Stimulated activated CD8-positive, alpha-beta memory T cell treated with anti-CD3 and anti-CD28 coated beads, Interleukin-2, amount 100 ng/mL, for 48 hours (primary cell): ENCODE data around the gene MARCOL.

Experiments used
- DNase-seq, 2 donors: peaks; one replicate each; pipeline ENCODE4 v3.0.0-alpha.2; 2020; ENCODE audit warnings: low read depth in 2 of 2

MARCOL gene, protein sequence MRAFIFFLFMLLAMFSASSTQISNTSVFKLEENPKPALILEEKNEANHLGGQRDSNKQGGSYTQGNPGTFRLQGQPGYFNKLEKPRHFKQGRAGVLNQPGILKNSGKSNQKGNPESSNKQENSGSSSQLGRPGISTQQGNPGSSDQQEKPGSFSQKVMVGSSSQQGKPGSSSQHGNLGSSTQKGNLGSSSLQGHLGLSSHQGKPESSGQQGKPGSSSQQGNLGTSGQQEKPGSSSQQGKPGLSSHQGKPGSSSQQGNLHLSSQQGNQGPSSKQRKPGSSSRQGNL

DNA sequence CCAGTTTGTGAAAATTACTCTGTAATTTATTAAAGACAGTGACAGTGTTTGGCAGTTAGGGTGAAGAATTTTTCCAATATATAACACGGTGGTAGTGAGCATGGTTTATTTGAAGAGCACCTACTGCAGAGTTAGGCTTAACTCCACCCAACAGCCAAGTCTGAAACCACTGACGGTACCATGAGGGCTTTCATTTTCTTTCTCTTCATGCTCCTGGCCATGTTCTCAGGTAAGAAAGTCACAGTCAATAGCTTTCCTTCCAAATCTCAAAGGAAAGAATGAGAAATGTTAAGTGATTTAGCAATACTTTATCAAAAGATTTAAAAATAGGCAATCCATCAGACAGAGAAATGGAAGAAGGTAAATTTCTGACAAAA, at the start of gene MARCOL:
MARCOL (plus strand) TSS at position 108 of the 377 bp plus-strand sequence; CDS start at position 181, 73 bp downstream.
- no peak for DNase-seq

DNA sequence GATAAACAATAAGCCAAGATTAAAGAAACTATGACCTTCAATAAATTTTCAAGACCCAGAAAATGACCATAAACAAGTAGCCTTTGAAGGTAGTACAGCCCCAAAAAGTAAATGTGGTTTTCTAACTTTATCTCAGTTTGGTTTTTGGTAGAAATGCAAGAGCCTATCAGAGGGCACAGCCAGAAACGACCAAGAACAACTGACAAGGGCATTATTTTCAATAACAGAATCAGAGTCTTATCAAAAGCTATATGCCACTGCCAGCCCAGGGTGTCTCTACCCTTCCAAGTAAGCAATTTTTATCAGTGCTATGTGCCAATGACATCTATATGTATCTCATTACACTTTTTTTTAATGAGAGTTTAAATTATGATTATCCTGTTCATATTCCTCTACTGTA, 47.3 kb upstream of the MARCOL start:
- DNase-seq: no peak

DNA sequence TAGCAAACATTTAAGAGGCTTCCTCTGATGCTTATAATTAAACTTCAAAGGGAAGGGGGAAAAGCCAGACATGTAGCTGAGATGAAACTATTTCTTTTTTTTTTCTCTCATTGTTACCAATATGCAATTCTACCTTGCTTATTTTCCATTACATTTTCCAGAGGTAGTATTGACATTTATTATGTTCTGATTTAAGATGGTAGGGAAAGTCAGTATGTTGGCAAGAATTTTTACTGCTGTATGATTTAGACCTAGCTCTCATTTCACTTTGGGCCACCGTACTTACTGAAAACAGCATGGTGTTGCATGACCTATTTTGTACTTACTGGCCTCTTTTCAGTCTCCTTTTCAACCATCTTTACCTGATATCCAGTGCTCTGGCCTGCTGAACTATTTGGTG, 45.1 kb upstream of the MARCOL start:
- DNase-seq: no peak

DNA sequence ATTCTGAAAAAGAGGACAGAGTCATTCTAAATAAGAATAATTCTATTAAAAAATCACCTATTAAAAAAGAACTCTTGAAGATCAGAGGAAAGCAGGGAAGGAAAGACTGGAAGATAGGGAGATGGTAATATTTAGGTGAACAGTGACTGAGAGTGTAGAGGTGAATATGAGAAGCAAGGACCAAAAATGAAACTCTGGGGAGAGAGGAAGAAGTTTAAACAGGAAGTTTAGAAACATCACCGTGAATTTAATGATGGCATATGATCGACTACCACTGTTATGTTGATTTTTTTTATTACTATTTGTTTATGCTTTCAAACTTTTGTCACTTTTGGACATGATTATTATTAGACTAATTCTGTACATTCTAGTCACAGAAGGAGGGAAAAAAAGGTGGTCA, 37.2 kb upstream of the MARCOL start:
- DNase-seq: no peak

DNA sequence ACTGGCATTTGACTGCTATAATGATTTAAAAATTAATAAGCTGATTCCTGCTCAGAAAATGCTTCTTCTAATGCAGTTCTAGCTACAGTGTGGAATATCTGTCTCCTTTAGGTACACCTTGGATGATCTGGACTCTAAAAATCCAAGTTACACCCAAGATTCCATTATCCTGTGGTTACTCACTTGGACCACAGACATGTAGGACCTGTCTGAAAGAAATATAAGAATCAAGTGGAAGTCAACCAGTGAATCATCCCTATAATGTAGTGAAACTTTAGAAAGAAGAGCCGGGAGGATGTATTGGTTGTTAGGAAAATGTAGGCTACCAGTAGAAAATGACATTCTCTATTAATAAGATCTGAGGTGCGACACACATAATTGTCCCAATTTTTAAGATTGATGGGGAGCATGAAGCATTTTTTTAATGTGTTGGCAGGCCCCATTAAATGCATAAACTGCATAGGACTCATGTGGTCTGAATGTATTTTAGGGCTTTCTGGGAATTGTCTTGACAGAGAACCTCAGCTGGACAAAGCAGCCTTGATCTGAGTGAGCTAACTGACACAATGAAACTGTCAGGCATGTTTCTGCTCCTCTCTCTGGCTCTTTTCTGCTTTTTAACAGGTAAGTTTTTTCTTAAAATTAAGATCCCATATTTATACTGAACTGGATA, 35.7 kb upstream of the MARCOL start, which contains the start of gene SPINK6:
SPINK6 (plus strand) TSS at position 512 of the 673 bp plus-strand sequence; CDS start at position 567, 55 bp downstream.
- no peak for DNase-seq

DNA sequence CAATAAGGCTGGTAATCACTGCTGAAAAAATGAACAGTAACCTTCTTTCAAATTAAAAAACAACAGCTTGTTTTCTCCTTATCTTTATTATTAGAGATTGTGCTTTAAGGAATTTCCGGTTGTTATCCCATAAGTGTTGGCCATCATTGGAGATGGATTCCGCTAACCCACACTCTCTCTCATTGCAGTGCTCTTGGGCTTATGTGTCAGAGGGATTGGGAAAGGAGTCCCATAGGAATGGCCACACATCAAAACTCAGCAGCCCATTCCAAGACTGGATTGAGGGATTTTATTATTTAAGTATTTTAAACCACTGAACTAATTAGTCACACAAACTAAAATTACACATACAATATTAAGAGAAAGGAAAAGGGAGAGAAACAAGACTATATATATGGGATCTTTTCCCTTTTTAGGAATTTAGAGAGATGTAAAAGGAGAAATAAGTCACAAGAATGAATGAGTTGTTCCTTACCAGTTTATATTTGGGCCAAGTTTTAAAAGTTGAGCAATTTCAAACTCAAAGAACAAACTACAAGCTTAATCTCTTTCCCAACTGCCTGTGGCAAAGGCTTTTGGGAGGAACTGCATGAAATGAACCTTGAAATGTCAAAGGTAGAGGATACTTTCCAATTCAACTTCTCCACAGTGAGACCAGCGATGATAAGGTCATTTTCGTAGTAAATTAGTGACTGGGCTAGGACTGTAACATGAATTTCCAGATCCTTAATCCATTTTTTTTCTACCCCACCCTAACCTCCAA, 33.1 kb upstream of the MARCOL start:
- no peak for DNase-seq

DNA sequence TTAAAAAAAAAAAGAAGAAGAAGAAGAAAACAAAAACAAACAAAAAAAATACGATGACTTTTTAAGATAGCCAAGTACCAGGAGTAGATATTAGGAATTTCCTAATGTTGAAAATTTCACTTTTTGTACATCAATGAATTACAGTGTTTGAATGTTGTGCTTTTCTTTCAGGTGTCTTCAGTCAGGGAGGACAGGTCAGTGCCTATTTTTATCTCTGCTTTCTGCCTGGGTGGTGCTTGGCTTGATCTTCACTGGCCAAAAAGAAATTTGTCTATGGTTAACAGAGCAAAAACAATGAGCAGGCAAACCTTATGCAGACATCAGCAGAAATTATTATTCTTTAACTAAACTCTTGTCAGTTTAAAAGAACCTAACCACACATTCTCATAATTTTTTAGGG, 32.5 kb upstream of the MARCOL start:
- no peak for DNase-seq

DNA sequence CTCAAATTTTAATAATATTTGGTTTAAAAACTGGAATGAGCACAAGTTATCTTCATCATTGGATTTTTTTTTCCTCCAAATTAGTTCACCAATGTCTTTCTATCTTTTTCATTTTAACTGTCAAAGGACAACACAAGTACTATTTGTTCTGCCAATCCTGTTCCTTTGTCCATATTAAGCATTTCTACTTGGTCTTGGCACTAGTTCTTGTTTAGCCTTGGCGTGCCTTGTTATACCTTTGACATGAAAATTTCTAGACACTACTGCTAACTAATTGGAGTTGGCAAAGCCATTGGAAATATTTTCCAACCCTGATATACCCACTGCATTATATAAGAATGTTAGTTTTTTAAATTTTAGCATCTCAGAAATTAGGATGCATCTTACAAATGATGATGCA, 31.7 kb upstream of the MARCOL start:
- DNase-seq: no peak

DNA sequence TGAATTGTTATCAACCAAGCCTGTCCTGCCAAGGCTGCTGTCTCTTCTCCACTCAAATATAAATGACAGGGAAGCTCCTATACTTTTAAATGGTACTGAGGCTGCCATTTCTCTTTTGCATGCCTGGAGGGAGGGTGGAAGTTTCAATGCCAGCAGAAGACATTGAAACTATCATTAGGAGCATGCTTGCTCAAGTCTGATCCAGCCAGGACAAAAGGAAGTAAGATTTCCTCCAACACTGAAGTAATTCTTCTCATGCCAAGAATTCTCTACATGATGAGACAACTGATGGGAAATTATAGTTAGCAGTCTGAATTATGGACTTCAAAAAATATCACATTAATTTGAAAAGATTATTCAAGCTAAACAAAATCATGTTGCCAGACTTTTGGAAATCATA, 30.1 kb upstream of the MARCOL start:
- DNase-seq: no peak

DNA sequence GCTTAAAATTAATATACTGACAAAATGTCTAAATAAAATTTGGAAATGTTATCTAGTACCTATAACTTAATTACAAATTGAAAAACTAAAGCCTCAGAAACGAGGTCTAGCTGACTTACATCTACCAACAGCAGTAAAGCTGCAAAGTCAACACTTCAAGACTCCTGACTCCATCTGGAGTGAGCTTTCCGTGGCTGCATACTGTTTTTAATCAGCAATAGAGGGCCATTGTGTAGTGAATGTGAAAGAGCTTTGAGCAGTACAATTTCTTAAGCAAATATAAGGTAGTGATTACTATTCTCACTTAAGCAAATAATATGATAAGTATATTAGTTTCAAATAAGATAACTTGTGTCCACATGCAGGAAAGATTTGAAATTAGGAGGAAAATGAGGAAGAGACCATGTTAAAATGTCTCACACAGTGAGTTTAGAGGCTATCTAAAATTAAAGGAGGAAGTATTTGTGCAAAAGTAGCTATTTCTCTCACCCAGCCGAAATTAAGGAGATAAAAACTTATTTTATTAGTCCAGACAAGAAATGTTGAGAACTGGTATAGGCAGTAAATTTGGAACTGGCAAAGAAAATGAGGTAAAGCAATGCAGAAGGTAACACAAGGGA, 29.1 kb upstream of the MARCOL start:
- DNase-seq: no peak

DNA sequence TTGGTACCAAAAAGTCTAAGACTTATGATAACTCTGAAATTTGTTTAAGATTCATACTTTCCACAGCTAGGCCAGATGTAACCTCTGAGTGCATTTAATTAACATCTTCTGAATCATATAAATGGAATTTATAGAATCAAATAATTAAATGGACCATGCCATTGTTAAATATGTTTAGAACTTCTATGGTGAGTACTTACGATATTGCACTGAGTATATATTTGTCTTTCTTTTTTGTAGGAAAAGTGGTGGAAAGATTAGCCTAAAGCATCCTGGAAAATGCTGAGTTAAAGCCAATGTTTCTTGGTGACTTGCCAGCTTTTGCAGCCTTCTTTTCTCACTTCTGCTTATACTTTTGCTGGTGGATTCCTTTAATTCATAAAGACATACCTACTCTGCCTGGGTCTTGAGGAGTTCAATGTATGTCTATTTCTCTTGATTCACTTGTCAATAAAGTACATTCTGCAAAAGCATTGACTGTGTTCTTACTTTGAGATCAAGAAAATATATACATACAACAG, 23.6 kb upstream of the MARCOL start:
- DNase-seq: no peak

DNA sequence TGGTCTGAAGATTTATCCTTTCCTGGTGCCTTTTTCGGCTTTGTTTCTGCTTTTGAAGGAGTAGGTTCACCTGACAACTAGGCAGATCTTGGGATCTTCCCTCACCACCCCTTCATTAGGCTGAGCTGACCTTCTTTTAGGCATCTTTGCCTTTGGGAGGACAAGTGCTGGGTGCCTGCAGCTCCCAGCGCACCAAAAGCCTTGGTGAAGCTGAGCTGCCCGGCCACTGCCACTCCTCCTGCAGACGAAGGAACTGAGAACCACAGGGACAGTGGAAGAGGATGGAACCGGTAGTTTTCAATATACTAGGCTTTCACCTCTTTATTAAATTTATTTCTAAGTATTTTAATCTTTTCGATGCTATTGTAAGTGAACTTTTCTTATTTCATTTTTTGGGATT, 16.8 kb upstream of the MARCOL start:
- no peak for DNase-seq

DNA sequence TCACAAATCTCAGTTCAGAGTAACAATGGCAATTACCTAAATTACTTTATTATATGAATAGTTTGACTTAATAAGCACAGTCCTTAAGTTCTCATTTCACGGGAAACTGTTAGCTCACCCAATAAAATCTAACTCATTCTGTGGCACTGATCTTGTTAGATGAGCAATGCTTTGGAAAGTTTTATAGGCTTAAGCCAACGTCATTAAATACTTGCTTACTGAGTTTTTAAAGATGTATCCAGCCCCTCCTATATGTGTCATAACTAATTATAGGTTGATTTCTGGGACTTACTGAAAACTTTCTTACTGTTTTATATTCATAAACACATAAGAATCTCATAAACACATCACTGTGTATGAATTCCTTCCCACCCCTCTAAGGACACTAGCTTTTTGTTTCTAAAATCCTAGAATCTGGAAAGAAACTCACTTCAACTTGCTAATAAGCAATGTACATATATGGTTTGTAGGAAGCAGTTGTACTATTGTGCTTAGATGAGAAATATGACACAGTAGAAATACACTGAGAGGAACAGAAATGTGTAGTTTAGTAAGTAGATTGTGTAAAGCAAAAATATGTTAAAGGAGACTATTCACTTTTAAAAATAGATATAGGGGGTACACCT, 14.1 kb upstream of the MARCOL start:
- DNase-seq: no peak

DNA sequence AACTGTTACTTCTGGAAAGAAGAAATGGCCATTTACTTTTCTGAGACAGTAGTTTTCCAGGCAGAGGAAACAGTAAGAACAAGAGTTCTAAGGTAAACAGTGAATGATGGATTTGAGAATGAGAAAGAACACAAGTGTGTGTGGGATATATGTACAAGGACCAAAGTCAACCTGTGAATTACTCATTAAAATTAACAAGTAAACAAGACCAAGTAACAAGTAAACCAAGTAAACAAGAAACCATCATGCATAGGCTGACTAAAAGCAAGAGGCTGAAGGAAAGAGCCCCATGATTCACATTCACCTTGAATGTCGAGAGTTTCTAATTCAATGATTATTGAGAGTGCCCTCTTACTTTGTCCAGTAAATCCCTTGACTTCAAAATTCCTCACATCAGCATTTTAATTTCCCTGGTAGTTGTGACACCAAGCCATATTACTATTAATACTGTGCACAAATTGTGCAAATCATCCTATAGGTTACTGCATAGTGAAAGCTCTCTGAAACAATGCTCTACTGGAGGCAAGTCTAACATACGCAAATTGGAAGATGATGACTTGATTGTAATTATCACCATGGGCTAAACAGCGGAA, 9.8 kb upstream of the MARCOL start:
- DNase-seq: no peak

DNA sequence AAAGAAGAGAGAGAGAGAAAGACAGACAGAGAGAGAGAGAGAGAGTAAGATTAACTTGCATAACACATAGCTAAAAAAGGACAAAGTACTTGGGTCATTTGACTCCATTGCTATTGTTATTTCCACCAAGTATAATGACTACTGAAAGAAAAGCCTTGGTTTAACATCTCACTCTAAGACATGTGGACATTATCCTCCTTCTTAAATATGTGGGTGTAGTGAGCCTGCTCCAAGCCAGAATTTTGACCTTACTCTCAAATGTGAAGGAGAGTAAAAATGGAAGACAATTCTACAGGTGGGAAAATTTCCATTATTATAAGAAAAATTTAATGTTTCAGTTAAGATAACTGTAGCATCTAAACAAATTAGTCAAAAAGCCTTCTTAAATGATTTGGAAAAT, 8.5 kb upstream of the MARCOL start:
- DNase-seq: no peak

DNA sequence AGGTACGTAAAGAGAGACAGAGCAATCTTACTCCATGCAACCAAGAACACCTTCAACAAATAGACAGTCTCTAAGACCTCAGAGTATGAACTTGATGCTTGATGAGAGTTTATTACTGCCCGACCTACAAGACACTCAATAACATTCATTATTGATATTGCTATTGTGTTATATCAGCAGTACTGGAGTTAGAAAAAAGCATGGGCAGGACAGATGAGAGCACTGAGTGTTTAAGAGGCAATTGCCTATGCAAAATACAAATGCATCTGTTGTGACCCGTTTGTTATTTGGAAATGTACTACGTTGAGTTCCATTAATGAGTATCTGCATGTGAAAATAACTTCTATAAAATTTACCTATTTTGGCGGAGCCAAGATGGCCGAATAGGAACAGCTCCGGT, 8.1 kb upstream of the MARCOL start:
- no peak for DNase-seq

DNA sequence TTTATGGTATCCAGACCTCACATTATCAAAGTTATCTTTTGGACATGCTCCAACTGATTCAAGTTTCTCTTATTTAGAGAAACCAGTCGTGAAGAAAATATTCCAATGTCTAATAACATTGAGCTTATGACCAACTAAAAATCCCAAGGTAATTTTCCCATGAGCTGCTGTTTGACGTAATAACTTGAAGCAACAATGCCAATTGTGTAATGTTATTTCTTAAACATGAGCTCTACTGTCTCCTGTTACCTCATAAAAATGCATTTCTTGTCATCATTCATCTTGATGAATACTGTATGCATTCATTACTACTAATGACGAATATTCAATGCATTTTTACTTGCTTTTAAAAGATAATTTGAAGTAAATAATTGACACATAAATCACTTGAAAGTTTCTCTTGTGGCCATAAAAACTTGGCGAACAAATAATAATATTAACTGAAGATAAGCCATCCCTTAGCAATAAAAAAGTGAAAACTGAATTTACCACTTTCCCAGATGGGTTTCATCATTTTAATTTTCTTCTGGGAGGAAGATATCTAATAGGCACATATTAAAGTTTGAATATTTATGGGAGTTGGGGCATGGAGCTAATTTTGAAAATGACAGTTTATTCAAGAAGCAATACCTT, 424 bp upstream of the MARCOL start:
- DNase-seq: no peak

DNA sequence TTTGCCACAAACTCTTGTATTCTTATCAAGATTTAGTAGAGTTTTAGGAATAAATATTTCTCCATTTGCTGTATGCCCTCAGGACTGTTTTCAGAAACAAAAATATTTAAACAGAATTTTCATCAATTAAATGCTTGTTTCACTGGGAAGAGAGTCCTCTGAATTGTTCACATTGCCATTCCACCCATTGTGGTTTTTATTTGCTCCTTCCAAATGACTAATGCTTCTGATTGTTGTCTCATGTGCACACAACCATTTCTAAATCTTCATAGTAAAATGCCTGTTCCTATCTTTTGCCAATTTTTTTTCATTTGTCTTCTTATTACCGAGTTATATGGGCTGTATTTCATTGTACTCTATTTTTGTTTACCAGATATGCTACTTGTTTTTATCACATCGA, 10.6 kb downstream of the MARCOL start:
- no peak for DNase-seq

DNA sequence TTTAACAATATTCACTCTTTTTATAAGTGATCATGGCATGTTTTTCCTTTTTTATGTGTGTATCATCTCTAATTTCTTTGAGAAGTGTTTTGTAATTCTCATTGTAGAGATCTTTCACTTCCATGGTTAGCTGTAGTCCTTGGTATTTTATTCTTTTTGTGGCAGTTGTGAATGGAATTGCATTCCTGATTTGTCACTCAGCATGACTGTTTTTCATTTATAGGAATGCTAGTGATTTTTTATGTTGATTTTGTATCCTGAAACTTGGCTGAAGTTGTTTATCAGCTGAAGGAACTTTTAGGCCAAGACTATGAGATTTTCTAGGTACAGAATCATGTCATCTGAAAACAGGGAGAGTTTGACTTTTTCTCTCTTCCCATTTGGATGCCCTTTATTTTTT, 17.1 kb downstream of the MARCOL start:
- DNase-seq: no peak

DNA sequence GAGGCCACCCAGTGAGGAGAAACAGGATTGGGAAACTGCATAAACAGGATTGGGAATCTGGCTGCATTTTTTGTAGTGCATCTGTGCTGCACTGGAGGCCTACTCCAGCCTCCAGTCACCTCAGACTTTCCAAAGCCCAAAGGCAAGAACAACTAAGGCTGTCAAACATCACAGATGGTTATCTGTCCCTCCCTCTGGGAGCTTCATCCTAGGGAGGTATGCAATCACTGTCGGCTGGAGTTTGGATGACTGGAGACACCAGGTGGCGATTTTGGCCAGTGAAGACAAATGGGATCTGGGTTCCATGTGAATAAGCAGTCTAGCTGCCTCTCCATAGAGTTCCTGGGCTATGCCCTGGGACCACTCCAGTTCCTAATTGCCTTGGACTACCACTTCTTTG, 21.0 kb downstream of the MARCOL start:
- DNase-seq: no peak

DNA sequence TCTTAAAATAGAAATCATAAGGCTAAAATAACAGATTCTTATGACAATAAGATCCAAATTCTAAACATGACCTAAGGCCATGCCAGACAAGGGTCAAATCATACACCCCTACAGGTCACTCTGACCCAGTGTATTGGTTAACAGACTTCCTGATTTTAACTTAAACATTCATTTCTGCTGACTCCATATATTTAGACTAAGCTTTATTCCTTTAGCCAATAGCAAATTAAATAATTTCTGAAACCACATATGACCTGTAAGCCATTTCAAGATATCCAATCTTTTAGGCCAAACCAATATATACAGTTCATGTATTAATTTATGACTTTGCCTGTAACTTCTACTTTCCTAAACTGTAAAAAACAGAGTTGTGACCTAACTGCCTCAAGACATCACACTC, 22.9 kb downstream of the MARCOL start:
- no peak for DNase-seq
